HG03135 (cell line): ENCODE data around the gene WDR45.
A peak's percentile ranks its signal among the peaks of the same experiment; 100 is the strongest.
"Not testable (repeated sequence)": the region's sequence is repeated elsewhere in the genome, so short reads cannot be mapped to it uniquely, and the experiment has no call there.

Experiments
- ATAC-seq: cut with Tn5 transposase; IDR thresholded peaks from one replicate; pipeline ENCODE4 v1.9.1; 2021; ENCODE audit warnings: mild to moderate bottlenecking, moderate library complexity; ENCODE audit not compliant: unreplicated experiment

The WDR45 gene

GRCh38 chrX:49079489-49080428 lies at the start of gene WDR45:
WDR45 (minus strand) TSS chrX:49079887; CDS start chrX:49078095, 1,792 bp downstream.
- peak; percentile 68 for ATAC-seq

GRCh38 chrX:49129427-49129826 lies 49.7 kb upstream of the WDR45 start:
- no peak for ATAC-seq

- ATAC-seq, result not testable (repeated sequence)
Observed at GRCh38 chrX:49127742-49128258, 48.1 kb upstream of the WDR45 start.

DNA sequence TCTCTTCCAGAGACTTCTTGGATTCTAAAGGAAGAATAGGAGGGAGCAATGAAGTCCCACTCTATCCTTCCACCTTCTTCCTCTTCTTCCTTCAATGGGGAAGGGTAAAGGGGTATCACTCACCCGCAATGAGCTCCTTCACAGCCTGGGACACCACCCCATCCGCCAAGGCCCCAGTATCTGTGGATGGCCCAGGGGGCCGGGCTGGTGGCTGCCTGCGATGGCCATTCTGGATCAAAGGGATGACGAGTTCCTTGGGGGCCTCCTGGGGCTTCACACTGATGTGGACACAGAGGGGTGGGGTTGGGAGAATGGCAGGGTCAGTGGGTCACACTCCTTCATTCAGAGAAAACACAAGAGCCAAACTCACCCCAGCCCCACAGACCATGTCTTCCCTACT lies 42.8 kb upstream of the WDR45 start:
- ATAC-seq, result no peak

DNA sequence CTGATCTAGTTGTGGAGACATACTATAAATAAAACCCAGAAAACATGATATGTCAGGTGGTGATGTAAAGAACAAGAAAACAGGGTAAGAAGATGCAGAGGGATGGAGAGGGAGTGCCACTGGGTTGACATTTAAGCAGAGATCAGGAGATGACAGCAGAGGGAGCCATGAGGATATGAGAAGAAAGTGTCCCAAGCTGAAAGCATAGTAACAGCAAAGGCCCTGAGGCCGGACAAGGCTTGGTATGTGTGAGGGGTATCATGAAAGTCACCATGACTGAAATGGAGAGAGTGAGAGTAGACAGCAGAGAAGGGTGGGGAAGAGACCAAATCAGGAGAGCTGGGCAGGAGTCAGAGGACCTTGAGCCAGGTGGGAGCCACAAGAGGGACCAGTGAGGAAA lies 40.4 kb upstream of the WDR45 start:
- no peak for ATAC-seq

GRCh38 chrX:49117581-49117980 lies 37.9 kb upstream of the WDR45 start:
- no peak for ATAC-seq

GRCh38 chrX:49116716-49117115 lies 37.0 kb upstream of the WDR45 start:
- ATAC-seq, result no peak

DNA sequence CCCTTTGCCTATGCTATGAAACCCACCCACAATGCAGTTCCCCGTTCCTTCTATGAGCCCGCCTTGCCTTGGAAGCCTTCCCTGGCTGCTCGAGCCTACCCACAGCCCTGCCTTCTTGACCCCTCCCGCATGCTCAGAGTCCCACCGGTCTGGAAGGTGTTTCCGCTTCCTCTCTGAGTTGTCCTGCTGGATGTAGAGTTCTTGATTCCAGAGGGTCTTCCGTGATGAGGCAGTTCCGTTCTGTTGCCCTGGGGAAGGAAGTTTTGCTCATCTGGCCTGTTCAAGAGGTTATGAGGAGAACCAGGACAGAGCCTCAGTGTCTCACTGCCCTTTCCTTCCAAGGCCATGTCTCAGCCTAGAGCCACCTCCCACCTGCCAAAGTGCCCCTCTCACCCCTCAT lies 36.4 kb upstream of the WDR45 start:
- ATAC-seq, result no peak

DNA sequence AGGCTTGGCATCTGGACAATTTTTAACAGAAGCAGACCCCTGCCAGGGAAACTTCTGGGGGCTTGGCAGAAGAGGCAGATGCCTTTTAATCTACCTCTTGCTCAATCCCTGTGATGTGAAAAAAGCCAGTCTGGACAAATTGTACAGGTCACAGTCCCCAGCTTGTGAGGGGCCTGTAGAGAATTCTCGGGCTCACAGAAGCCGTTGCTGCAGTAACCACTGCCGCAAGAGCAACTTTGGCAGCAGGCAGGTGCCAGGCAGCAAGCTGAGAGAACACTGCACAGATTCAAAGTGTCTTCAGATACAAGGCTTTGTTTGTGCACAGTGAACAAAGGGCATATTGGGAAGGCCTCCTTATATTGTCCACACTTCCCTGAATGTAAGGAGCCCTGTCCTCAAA lies 32.1 kb upstream of the WDR45 start:
- no peak for ATAC-seq

DNA sequence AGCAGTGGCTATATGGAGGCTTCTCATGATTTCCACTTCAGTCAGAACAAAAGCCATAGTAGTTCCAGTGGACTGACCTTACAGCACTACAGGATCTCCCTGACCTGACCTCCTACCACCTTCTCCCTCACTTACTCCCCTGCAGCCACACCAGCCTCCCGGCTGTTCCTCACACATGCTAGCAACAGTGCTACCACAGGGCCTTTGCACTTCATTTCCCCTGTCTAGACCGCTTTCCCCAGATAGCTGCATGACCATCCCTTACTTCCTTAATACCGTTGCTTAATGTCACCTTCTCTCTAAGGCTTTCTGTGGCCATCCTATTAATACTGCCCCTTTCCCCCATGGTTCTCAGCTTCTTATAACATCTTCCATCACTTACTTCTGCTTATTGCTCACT lies 30.7 kb upstream of the WDR45 start:
- ATAC-seq, result no peak

DNA sequence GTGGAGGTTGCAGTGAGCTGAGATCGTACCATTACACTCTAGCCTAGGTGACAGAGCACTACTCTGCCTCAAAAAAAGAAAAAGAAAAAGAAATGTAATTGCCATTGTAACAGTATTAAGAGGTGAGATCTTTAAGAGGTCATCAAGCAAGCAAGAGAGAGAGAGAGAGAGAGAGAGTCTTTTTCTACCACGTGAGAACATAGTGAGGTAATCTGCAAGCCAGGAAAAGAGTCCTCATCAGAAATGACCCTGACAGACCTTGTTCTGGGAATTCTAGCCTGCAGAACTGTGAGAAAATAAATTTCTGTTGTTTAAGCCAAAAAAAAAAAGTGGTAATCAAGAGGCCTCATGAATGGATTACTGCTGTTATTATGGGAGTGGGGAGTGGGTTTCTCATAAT lies 29.0 kb upstream of the WDR45 start:
- ATAC-seq, result no peak

DNA sequence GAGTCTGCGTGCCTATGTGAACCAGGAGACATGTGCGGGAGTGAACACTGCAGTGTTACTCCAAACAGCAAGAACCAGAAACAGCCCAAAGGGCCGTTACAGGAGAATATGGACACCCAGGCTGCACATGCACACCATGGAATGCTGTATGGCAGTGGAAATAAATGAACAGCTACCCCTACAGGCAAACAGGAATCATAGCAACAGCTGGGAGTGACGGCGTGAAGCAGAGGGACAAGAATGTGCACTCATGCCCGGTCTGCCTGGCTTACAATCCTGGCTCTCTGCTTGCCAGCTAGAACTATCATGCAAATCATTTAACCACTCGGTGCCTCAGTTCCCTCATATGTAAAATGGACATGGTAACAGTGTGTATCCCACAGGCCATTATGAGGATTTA lies 27.2 kb upstream of the WDR45 start:
- no peak for ATAC-seq

DNA sequence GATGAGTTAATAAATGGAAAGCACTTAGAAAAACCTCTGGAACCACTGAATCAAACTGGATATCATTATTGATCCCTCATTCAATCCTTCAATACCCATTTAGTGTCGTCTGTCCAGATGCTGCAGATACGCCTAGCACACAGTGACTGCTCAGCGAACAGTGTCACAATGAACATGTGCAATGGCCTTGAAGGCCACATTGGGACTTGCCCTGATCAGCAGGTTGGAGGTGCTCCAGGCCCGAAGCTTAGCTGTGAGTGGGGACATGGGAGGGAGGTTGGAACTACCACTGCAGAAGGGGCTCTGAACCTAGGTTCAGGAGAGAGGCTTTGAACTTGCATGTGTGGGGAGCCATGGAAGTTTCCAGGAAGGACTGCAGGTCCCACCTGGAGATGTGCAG lies 26.6 kb upstream of the WDR45 start:
- no peak for ATAC-seq

DNA sequence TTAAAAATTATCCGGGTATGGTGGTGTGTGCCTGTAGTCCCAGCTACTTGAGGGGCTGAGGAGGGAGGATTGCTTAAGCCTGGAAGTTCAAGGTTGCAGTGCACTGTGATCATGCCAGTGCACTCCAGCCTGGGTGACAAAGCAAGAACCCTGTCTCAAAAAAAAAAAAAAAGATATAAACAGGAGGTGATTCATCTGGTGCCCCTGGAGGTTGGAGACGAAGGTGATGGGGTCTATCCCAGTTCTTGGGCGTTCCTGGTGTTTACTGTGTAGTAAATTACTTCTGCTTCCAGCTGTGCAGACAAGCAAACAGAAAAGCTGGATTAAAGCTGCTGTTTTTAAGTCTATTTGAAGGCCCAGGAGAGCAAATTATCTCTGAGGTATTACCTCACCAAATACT lies 23.9 kb upstream of the WDR45 start:
- ATAC-seq, result no peak

- no peak for ATAC-seq
Observed at GRCh38 chrX:49102190-49102589, 22.5 kb upstream of the WDR45 start.

- ATAC-seq, result no peak
Observed at GRCh38 chrX:49101629-49101984, 21.9 kb upstream of the WDR45 start.

DNA sequence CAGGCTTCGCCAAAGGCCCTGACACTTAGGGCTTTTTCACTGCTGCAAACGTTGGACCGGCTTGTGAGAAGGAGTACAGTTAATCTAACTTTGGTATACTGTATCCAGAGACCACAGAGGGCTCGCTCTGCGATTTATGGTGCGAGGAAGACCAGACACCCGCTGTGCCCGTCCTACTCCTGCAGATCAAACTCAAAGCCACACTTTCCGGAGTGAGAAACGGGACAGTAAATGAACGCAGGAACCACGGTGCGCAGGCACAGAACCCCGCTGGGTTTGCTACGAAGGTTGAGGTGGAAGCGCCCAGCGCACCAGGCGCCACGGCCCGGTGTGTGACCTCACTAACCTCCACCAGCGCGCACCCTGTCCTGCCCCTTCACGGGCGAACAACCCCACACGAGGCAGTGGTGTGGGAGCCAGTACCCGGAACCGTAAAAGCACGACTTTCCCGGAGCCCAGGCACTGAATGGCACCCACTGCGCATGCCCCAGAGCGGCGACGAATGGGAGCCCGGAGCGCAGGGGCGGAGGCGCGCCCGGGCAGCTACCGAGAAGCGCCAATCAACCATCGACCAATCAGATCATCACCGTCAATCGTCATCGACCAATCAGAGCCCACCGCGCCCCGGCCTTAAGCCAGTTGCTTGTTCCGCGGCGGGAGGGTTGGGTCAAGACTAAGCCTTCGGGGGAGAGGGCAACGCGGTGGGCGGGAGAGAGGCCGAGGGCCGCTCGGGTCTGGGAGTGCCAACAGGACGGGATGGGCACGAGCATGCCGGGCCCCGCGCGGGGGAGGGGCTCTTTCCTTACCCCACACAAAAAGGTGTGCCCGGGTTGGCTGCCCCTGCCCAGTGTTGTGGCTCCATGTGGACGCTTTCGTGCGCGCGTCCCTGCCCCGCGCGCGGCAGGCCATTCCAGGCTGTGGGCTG lies 21.3 kb upstream of the WDR45 start:
- peak; percentile 83 for ATAC-seq

- ATAC-seq, result no peak
Observed at GRCh38 chrX:49096419-49096818, 16.7 kb upstream of the WDR45 start.

GRCh38 chrX:49089553-49089952 lies 9.9 kb upstream of the WDR45 start:
- no peak for ATAC-seq

GRCh38 chrX:49082271-49082871 lies 2.7 kb upstream of the WDR45 start:
- ATAC-seq, result no peak

GRCh38 chrX:49077941-49078340 lies 1.7 kb downstream of the WDR45 start:
- ATAC-seq, result no peak
